Fibroblast of villous mesenchyme (primary cell): Measurements from ENCODE around the gene SGO2. TPM values are rescaled to one million over a fixed set of nuclear protein-coding genes. Genes with fewer than 3 reads are reported as not detected.
"Not testable (repeated sequence)": the region's sequence is repeated elsewhere in the genome, so short reads cannot be mapped to it uniquely, and the experiment has no call there.

Experiments used
- DNase-seq: peaks from one replicate; pipeline ENCODE4 v3.0.0-alpha.2; 2010; ENCODE audit warnings: low read depth
- H3K4me3 ChIP-seq: 2 replicates; pipeline ENCODE4 v1.5.1; 2011; ENCODE audit warnings: low read depth, mild to moderate bottlenecking, low read length
- total RNA-seq: library from RNA; depleted of rRNA; stranded (reverse); fragments of >200 nt; gene quantifications from 2 replicates; pipeline ENCODE4 v1.2.3, GENCODE V29; 2012
- TF ChIP-seq, protein P1 (sequence below): IDR thresholded peaks from 2 replicates; pipeline ENCODE4 v1.5.1; 2012; ENCODE audit warnings: low read depth, mild to moderate bottlenecking, low read length; ENCODE audit not compliant: insufficient read depth

SGO2 gene
- total RNA-seq, 1 donor, result 12.1 TPM

GRCh38 chr2:200603972-200604371 is 78.0 kb downstream of the SGO2 start:
- peak; percentile 61 for DNase-seq
- TF ChIP-seq, protein P1, sequence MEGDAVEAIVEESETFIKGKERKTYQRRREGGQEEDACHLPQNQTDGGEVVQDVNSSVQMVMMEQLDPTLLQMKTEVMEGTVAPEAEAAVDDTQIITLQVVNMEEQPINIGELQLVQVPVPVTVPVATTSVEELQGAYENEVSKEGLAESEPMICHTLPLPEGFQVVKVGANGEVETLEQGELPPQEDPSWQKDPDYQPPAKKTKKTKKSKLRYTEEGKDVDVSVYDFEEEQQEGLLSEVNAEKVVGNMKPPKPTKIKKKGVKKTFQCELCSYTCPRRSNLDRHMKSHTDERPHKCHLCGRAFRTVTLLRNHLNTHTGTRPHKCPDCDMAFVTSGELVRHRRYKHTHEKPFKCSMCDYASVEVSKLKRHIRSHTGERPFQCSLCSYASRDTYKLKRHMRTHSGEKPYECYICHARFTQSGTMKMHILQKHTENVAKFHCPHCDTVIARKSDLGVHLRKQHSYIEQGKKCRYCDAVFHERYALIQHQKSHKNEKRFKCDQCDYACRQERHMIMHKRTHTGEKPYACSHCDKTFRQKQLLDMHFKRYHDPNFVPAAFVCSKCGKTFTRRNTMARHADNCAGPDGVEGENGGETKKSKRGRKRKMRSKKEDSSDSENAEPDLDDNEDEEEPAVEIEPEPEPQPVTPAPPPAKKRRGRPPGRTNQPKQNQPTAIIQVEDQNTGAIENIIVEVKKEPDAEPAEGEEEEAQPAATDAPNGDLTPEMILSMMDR, result no peak
- H3K4me3 ChIP-seq, result no peak overlapping the region

- H3K4me3 ChIP-seq, result no peak overlapping the region
- DNase-seq, result peak; percentile 55
- TF ChIP-seq, protein P1, result no peak
Measured at GRCh38 chr2:200604571-200605255, 78.7 kb downstream of the SGO2 start.

DNA sequence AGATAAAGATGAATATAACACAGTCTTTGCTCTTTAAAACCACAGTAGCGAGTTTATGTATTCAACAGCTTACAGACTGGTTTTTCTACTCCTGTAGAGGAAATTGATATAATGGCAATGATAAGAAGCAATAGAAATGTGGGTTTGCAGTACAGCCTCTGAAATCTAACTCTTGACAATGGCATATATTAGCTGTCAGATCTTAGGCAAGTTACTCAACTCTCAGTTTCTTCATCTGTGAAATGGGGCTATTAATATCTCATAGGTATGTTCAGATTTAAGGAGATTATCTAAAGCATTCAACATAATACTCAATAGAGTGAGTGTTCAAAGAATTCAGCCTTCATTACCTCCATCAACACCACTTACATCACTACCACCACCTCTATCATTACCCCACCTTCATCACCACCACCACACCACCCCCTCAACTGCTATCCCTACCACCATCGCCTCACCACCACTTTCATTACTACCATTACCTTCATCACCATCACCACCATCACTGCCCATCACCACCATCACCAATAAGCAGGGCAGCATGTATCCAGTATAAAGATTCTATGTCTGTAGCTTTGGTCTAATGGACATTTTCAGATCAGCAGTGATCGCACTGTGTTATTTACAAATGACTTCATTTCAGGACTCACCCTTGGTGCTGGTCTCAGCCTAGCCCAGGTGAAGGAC is 82.5 kb downstream of the SGO2 start:
- no peak for DNase-seq
- no peak overlapping the region for H3K4me3 ChIP-seq
- TF ChIP-seq, protein P1, result no peak

DNA sequence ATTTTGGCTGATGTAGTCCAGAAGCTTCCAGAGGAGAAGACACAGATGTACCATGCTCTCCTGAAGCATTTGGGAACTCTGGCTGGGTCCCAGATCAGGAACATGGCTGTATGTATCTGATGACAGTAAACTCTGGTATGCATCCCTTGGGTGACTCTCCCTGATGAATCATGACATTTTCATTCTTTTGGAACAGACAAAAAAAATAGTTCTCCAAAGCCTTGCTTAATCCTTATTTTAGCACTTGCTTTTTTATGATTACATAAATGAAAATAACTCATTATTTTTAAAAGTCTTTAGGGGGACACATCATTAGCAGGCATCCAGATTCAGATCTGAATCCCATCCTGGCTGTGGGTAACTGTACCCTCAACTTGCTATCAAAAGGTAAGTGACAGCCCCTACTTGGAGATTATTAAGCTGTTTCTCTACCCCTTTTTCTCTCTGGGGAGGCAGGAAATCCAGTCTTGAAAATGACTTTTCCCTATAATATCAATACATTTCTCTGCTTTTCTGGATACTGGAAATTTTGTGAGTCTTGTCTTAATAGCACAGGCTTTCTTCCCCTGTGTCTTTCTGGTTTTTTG is 83.1 kb downstream of the SGO2 start:
- H3K4me3 ChIP-seq, result no peak overlapping the region
- peak; percentile 79 for DNase-seq
- TF ChIP-seq, protein P1, result no peak

GRCh38 chr2:200610217-200610616 is 84.2 kb downstream of the SGO2 start:
- DNase-seq, H3K4me3 ChIP-seq: not testable (repeated sequence)

- H3K4me3 ChIP-seq, result no peak overlapping the region
- TF ChIP-seq, protein P1, result no peak
- DNase-seq, result no peak
Measured at GRCh38 chr2:200613692-200614091, 87.7 kb downstream of the SGO2 start.

DNA sequence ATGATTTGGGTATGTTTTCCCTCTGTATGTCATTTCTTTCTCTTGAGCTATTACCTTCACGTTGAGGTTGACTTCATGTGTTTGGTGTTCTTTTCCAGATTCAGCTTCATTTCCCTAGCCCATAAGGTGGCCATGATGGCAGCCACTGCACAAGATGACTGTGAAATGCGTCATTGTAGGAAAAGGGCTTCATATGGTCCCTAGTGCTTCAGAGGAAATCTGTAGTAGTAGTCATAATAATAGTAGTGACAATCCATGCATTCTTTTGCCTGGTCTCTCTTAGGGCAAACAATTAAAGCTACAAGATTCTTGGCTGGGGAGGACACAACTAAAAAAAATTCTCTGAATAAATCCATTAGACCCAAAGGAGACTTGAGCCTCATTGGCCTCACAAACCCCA is 88.2 kb downstream of the SGO2 start:
- no peak for DNase-seq
- no peak overlapping the region for H3K4me3 ChIP-seq
- TF ChIP-seq, protein P1, result no peak
